K562 (cell line): Measurements from ENCODE around the gene SLC10A3. TPM values are rescaled to one million over a fixed set of nuclear protein-coding genes. Genes with fewer than 3 reads are reported as not detected.

Experiments used
- CBX8 ChIP-seq: fragments of 200-600 bp; sonication (generic); IDR thresholded peaks from 2 replicates; pipeline ENCODE4 v1.6.1; 2012; ENCODE audit warnings: borderline replicate concordance, mixed run types, low read depth, mild to moderate bottlenecking, moderate library complexity, mixed read lengths, low read length, control low read depth, inconsistent platforms; ENCODE audit not compliant: poor library complexity, severe bottlenecking; ENCODE audit errors: extremely low read depth
- CSDE1 ChIP-seq, 2 experiments: fragments of 450-650 bp; IDR thresholded peaks; 2 replicates each; pipeline ENCODE4 v1.6.1; 2016; ENCODE audit warnings: mild to moderate bottlenecking in 1 of 2
- DLX4 ChIP-seq: fragments of 250-450 bp; sonication (Bioruptor Pico); IDR thresholded peaks from 2 replicates; pipeline ENCODE4 v1.6.1; 2021; ENCODE audit warnings: mild to moderate bottlenecking
- E2F8 ChIP-seq: fragments of 450-650 bp; IDR thresholded peaks from 2 replicates; pipeline ENCODE4 v1.7.1; 2018; ENCODE audit warnings: mild to moderate bottlenecking, low read depth; ENCODE audit not compliant: partially characterized antibody
- KDM5B ChIP-seq: fragments of 200-600 bp; sonication (generic); IDR thresholded peaks from 2 replicates; pipeline ENCODE4 v1.6.1; 2012; ENCODE audit warnings: low read depth, mild to moderate bottlenecking, moderate library complexity, low read length, control low read depth, inconsistent platforms; ENCODE audit not compliant: insufficient replicate concordance
- MEF2A ChIP-seq: IDR thresholded peaks from 2 replicates; pipeline ENCODE4 v1.6.1; 2011; ENCODE audit warnings: low read depth, mild to moderate bottlenecking, low read length, moderate library complexity; ENCODE audit not compliant: control insufficient read depth
- NEUROD1 ChIP-seq: fragments of 150-350 bp; IDR thresholded peaks from 2 replicates; pipeline ENCODE4 v1.6.1; 2014; ENCODE audit warnings: borderline replicate concordance, low read length, low read depth; ENCODE audit not compliant: partially characterized antibody
- NR2C1 ChIP-seq, 2 experiments: fragments of 450-650 bp; IDR thresholded peaks; 2 replicates each; pipeline ENCODE4 v1.6.1; 2017; ENCODE audit warnings: mild to moderate bottlenecking in 2 of 2, antibody characterized with exemption in 1 of 2, inconsistent platforms in 1 of 2, missing compliant biosample characterization in 1 of 2, missing genetic modification characterization in 1 of 2
- PTRF ChIP-seq: fragments of 450-650 bp; IDR thresholded peaks from 2 replicates; pipeline ENCODE4 v1.6.1; 2016; ENCODE audit warnings: mild to moderate bottlenecking, missing genetic modification characterization, missing compliant biosample characterization
- RFX1 ChIP-seq: fragments of 450-650 bp; IDR thresholded peaks from 2 replicates; pipeline ENCODE4 v1.6.1; 2016; ENCODE audit warnings: mild to moderate bottlenecking, moderate library complexity
- ZBTB17 ChIP-seq: fragments of 450-650 bp; formaldehyde crosslinking; IDR thresholded peaks from 2 replicates; pipeline ENCODE4 v1.4.0; 2020; ENCODE audit warnings: mild to moderate bottlenecking
- ZNF24 ChIP-seq: fragments of 450-650 bp; IDR thresholded peaks from 2 replicates; pipeline ENCODE4 v1.6.1; 2016
- ZNF311 ChIP-seq: fragments of 250-450 bp; sonication (Bioruptor Pico); IDR thresholded peaks from 2 replicates; pipeline ENCODE4 v1.4.0; 2020; ENCODE audit warnings: mild to moderate bottlenecking, moderate library complexity
- ZNF444 ChIP-seq: fragments of 250-450 bp; sonication (Bioruptor Pico); IDR thresholded peaks from 2 replicates; pipeline ENCODE4 v1.4.0; 2020; ENCODE audit warnings: mild to moderate bottlenecking, moderate library complexity
- ZNF778 ChIP-seq: fragments of 450-650 bp; formaldehyde crosslinking; IDR thresholded peaks from 2 replicates; pipeline ENCODE4 v1.4.0; 2020; ENCODE audit warnings: mild to moderate bottlenecking, moderate library complexity
- polyA plus RNA-seq, 8 experiments: library from polyadenylated mRNA; depleted of rRNA in 4 of 8; stranded (reverse) in 5 of 8; unstranded in 3 of 8; fragments of >200 nt; fragmentation: Nextera tagmentation in 2 of 8; fragmentation: Illumina TruSeq in 1 of 8; extraction: Ambion mirVana in 2 of 8; extraction: Trizol in 1 of 8; gene quantifications; 2 replicates each; pipeline versions ENCODE4 v1.2.1 to v1.2.3, GENCODE V29; 2011 to 2014; ENCODE audit warnings: inconsistent platforms in 1 of 8, missing spikeins in 1 of 8
- total RNA-seq, 7 experiments: library from RNA; depleted of rRNA in 6 of 7; stranded (reverse); fragments of >200 nt in 6 of 7; fragmentation: Illumina TruSeq in 2 of 7; extraction: Trizol in 2 of 7; gene quantifications; 2 replicates each; pipeline versions ENCODE4 v1.2.1 to v1.2.3, GENCODE V29; 2011 to 2021; ENCODE audit warnings: low replicate concordance in 1 of 7
- TF ChIP-seq, protein P1 (sequence below): fragments of 450-650 bp; conservative IDR thresholded peaks from 2 replicates; pipeline ENCODE4 v1.6.1; 2016; ENCODE audit warnings: missing genetic modification characterization, low read depth, mild to moderate bottlenecking, missing compliant biosample characterization, moderate library complexity
- TF ChIP-seq, protein P2 (sequence below): sonication (generic); formaldehyde crosslinking; IDR thresholded peaks from 2 replicates; pipeline ENCODE4 v1.8.0; 2023; ENCODE audit warnings: mild to moderate bottlenecking, missing genetic modification reagents
- TF ChIP-seq, protein P3 (sequence below): IDR thresholded peaks from 2 replicates; pipeline ENCODE4 v1.6.1; 2011; ENCODE audit not compliant: insufficient read length; ENCODE audit errors: extremely low read depth
- TF ChIP-seq, protein P4 (sequence below): IDR thresholded peaks from 2 replicates; pipeline ENCODE4 v1.6.1; 2014; ENCODE audit warnings: antibody characterized with exemption

SLC10A3 gene
- total and polyA plus RNA-seq, 9 of the 15 experiments (the other 6 are each of a cell fraction or from before 2014, with no cell fraction given), result 5.2 to 30.6 (median 16.7) TPM

DNA sequence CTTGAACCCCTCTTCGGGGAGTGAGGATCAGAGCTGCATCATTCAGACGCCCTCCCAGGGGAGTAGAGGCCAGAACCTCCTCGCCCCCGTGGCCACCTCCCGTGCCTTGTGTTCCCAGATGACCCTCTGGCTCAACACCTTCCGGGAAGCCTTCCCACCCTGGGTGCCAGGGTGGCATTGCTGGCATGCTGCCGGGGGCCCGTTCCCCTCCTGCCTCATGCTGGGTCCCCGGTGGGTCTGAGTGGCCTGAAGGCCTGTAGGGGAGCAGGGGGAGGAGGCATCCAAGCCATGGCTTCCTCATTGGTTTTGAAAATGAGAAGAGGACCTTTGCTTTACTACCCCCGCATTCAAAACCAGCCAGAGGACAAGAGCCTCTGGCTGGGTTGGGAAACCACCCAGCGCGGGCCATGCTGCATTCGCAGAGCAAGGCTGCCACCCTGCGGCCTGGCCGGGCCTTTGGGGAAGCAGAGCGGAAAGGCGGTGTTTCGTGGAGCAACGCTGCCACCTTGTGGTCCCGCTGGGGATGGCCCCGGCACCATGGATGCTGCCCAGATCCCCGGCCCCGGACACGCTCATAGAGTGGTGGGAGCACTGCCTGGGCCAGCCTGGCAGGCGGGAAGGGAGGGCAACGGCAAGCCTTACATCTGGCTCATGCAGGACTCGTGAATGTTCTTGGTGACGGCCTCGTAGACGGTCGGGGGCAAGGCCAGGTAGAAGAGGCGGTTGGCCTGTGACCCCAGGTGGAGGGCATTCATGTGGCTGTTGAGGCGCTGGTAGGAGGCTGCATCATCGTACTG lies 44.3 kb upstream of the SLC10A3 start (continued):
- TF ChIP-seq NEUROD1 (peak; percentile 68), ZNF444 (CRISPR knock-in tag) (no peak), E2F8 (peak; percentile 26), DLX4 (no peak), ZNF311 (CRISPR knock-in tag) (no peak), RFX1 (no peak), PTRF (no peak), MEF2A (no peak), ZNF778 (CRISPR knock-in tag) (no peak), ZNF24 (no peak; the same call in 1 of the 2 replicates), ZBTB17 (no peak), NR2C1 (IDR thresholded peaks at IDR 0.05) (no peak), NR2C1 (tag; IDR thresholded peaks at IDR 0.05) (no peak), CBX8 (no peak), CSDE1 (IDR thresholded peaks at IDR 0.05) (no peak), KDM5B (no peak)
- TF ChIP-seq, protein P1, sequence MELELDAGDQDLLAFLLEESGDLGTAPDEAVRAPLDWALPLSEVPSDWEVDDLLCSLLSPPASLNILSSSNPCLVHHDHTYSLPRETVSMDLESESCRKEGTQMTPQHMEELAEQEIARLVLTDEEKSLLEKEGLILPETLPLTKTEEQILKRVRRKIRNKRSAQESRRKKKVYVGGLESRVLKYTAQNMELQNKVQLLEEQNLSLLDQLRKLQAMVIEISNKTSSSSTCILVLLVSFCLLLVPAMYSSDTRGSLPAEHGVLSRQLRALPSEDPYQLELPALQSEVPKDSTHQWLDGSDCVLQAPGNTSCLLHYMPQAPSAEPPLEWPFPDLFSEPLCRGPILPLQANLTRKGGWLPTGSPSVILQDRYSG (tag), result no peak
- TF ChIP-seq, protein P2, sequence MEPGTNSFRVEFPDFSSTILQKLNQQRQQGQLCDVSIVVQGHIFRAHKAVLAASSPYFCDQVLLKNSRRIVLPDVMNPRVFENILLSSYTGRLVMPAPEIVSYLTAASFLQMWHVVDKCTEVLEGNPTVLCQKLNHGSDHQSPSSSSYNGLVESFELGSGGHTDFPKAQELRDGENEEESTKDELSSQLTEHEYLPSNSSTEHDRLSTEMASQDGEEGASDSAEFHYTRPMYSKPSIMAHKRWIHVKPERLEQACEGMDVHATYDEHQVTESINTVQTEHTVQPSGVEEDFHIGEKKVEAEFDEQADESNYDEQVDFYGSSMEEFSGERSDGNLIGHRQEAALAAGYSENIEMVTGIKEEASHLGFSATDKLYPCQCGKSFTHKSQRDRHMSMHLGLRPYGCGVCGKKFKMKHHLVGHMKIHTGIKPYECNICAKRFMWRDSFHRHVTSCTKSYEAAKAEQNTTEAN, result no peak
- TF ChIP-seq, protein P3, sequence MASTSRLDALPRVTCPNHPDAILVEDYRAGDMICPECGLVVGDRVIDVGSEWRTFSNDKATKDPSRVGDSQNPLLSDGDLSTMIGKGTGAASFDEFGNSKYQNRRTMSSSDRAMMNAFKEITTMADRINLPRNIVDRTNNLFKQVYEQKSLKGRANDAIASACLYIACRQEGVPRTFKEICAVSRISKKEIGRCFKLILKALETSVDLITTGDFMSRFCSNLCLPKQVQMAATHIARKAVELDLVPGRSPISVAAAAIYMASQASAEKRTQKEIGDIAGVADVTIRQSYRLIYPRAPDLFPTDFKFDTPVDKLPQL, result no peak
- TF ChIP-seq, protein P4, sequence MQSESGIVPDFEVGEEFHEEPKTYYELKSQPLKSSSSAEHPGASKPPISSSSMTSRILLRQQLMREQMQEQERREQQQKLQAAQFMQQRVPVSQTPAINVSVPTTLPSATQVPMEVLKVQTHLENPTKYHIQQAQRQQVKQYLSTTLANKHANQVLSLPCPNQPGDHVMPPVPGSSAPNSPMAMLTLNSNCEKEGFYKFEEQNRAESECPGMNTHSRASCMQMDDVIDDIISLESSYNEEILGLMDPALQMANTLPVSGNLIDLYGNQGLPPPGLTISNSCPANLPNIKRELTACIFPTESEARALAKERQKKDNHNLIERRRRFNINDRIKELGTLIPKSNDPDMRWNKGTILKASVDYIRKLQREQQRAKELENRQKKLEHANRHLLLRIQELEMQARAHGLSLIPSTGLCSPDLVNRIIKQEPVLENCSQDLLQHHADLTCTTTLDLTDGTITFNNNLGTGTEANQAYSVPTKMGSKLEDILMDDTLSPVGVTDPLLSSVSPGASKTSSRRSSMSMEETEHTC, result no peak
